T-helper 1 cell treated with Interleukin-12 subunit alpha and Interleukin-12 subunit beta and Interleukin-4 antibody, amounts not matched to agents 30 ng/mL and 1 ng/mL, for 36 hours (primary cell): Measurements from ENCODE around the gene DIPK1B. TPM values are rescaled to one million over a fixed set of nuclear protein-coding genes. Genes with fewer than 3 reads are reported as not detected.
"Not testable (repeated sequence)": the region's sequence is repeated elsewhere in the genome, so short reads cannot be mapped to it uniquely, and the experiment has no call there.

Source experiments
- intact Hi-C: fragments of 100-400 bp; cut with micrococcal nuclease; formaldehyde crosslinking; loops from one replicate; pipeline ENCODE4 v1.15.1; 2024
- total RNA-seq: library from RNA; stranded (reverse); gene quantifications from 2 replicates; pipeline ENCODE4 v1.2.3, GENCODE V29; 2022

The DIPK1B gene
- total RNA-seq, 1 donor from 2014 or later = 0.29 TPM

- intact Hi-C loops = not testable (repeated sequence)
These were observed 53.5 kb downstream of the DIPK1B start for GRCh38 chr9:136765745-136766409.

- intact Hi-C loops = not testable (repeated sequence)
These were observed 54.2 kb downstream of the DIPK1B start for GRCh38 chr9:136766410-136767120.

- intact Hi-C loops = no loop called here
These were observed 57.4 kb downstream of the DIPK1B start for GRCh38 chr9:136769710-136770191.

- intact Hi-C loops = no loop called here
These were observed 59.6 kb downstream of the DIPK1B start for GRCh38 chr9:136771907-136772415.

GRCh38 chr9:136773386-136774044 is 61.1 kb downstream of the DIPK1B start:
- intact Hi-C loops = no loop called here

Other genes with a start within 250 kb of the DIPK1B start
- 89.4 and 92.9 TPM in 2 replicates for gene SEC16A, start 229.5 kb upstream of the DIPK1B start, total RNA-seq
- 80.8 and 84.4 TPM in 2 replicates for gene NOTCH1, start 166.5 kb upstream of the DIPK1B start, total RNA-seq
- 0.49 and 1.0 TPM in 2 replicates for gene EGFL7, start 49.7 kb upstream of the DIPK1B start, total RNA-seq
- gene AGPAT2, start 25.1 kb upstream of the DIPK1B start, total RNA-seq = 13.5 and 14.7 TPM in 2 replicates
- 0.07 TPM in 1 of 2 replicates, not detected in the other for gene LCN10, start 30.4 kb downstream of the DIPK1B start, total RNA-seq
- gene LCN6, start 36.0 kb downstream of the DIPK1B start, total RNA-seq = not detected in 2 replicates
- gene LCN8, start 45.7 kb downstream of the DIPK1B start, total RNA-seq = not detected in 2 replicates
- not detected in 2 replicates for gene LCN15, start 51.9 kb downstream of the DIPK1B start, total RNA-seq
- 39.2 and 41.2 TPM in 2 replicates for gene TMEM141, start 78.8 kb downstream of the DIPK1B start, total RNA-seq
- gene CCDC183, start 83.8 kb downstream of the DIPK1B start, total RNA-seq = 0.42 and 0.56 TPM in 2 replicates
- 106 and 107 TPM in 2 replicates for gene RABL6, start 95.4 kb downstream of the DIPK1B start, total RNA-seq
- 8.1 and 8.8 TPM in 2 replicates for gene AJM1, start 129.9 kb downstream of the DIPK1B start, total RNA-seq
- gene PHPT1, start 136.8 kb downstream of the DIPK1B start, total RNA-seq = 161 and 165 TPM in 2 replicates
- 21.5 and 26.0 TPM in 2 replicates for gene MAMDC4, start 139.8 kb downstream of the DIPK1B start, total RNA-seq
- 428 and 445 TPM in 2 replicates for gene EDF1, start 153.7 kb downstream of the DIPK1B start, total RNA-seq
- 80.6 and 85.0 TPM in 2 replicates for gene TRAF2, start 173.9 kb downstream of the DIPK1B start, total RNA-seq
- gene FBXW5, start 232.2 kb downstream of the DIPK1B start, total RNA-seq = 117 and 119 TPM in 2 replicates
- 3.1 and 4.2 TPM in 2 replicates for gene C8G, start 232.7 kb downstream of the DIPK1B start, total RNA-seq
- 3.2 and 3.8 TPM in 2 replicates for gene LCN12, start 239.7 kb downstream of the DIPK1B start, total RNA-seq